ENCODE results near the gene APRT.
"Not testable (repeated sequence)": the region's sequence is repeated elsewhere in the genome, so short reads cannot be mapped to it uniquely, and the experiment has no call there.

APRT gene

DNA sequence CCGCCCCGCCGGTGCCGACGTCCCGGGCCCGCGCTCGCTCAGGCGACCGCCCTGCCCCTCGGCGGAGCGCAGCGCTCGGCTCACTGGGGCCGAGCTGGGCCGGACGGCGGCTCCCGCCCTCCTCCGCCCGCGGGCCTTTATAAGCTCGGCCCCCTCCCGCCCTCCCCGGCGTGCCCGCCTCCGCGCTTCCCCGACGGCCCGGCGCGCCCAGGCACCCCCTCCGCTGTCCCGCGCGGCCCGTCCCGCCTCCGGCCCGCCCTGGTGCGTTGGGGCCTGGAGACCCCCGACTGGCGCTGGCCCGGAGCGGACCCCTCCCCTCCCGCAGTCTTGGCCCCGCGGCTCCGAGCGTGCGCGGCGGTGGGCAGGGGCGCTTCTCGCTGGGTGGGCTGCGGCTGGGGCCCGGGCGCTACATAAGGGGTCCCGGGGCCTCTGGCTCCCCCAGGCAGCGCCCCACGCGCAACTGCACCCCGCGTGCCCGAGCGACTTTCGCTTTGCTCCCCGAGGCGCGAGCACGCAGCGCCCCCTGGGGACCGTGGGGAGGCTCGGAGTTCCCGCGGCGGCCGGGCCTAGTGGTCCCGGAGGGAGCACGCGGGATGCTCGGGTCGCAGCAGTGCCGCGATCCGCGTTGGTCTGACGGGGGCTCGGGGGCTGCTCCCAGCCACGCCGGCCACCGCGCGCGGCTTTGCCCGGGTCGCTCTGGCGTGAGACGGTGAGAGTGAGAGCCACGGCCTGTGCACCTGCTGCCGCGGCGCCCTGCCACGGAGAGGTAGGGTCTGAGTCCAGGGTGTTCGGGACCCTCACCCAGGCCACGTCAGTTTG, 26.4 kb downstream of the APRT start, which contains the start of gene PIEZO1:
Gene PIEZO1 (minus strand): TSS at position 115 of the 819 bp plus-strand sequence. CDS start 256 bp downstream, outside the sequence.
- no peak for FAIRE-seq

DNA sequence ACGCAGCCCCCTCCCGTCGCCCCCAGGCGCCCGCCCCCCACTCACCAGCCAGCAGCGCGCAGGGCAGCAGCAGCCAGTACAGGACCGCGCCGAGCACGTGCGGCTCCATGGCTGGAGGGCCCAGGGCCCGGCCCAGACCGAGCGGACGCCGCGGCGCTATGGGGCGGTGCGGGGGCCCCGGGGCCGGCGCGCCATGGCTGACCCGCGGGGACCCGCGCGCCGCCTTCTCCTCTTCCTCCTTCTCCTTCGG, 26.9 kb downstream of the APRT start:
- no peak for FAIRE-seq

DNA sequence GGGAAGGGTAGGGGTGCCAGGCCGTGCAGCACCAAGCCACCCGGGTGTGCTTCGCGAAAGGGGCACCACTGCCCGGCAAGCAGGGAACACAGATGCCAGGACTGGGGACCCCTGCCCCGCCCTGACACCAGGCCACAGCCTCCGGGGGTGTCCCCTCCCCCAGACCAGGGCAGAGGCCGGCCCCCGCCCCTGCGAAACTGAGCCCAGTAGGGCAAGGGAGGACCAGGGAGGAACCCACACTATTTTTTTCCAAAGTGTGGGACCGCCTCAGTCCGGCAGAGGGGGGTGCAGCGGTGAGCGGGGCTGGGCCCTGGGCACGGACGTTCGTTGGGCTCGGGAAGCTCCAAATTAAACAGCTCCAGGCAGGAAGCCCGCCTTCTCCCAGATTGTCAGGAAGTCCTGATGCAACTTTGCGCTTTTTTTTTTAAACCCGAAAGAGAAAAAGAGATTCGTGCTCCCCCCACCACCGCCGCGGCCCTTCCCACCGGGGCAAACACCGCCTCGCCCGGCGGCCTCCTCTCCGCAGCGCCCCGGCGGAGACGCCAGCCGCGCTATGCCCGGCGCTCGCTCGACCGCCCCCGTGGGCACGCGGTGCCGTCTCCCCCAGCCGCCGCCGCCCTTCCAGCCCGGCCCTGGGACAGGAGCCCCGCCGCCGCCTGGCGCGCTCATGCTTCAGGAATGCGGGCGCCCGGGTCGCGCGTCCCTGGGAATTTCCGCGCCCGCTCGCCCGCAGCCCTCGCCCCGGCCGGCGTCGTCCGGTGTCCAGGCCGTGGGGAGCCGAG, 27.5 kb downstream of the APRT start:
- FAIRE-seq: no peak

DNA sequence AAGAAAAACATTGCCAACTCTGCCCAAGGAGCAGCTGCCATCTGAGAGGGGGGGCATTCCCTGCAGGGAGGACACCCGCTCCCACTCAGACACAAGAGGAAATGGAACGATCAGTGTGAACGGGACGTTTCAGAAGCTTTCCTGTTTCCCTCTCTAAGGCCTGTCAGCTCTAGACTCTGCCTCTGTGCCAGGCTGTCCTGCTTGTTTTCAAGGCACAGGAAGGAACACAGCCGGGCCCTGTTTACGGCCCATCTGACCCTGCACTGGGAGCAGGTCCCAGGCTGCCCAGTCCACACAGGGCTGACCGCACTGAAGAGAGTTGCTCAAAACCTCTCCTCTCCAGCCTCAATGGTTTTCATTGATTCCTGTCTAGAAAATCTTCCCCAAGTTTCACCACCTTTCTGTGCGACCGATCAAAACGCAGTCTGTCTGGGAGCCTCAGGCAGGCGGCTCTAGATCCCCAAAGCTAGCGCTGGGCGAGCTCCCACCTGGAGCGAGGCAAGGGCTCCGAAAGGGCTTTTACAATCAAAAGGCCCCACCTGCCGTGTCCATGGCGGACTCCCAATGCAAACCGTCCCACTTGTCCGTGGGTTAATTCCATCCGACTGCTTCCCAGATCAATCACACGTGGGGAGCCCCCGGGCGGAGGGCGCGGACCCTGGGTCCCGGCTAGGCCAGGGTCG, 28.2 kb downstream of the APRT start:
- FAIRE-seq: no peak

DNA sequence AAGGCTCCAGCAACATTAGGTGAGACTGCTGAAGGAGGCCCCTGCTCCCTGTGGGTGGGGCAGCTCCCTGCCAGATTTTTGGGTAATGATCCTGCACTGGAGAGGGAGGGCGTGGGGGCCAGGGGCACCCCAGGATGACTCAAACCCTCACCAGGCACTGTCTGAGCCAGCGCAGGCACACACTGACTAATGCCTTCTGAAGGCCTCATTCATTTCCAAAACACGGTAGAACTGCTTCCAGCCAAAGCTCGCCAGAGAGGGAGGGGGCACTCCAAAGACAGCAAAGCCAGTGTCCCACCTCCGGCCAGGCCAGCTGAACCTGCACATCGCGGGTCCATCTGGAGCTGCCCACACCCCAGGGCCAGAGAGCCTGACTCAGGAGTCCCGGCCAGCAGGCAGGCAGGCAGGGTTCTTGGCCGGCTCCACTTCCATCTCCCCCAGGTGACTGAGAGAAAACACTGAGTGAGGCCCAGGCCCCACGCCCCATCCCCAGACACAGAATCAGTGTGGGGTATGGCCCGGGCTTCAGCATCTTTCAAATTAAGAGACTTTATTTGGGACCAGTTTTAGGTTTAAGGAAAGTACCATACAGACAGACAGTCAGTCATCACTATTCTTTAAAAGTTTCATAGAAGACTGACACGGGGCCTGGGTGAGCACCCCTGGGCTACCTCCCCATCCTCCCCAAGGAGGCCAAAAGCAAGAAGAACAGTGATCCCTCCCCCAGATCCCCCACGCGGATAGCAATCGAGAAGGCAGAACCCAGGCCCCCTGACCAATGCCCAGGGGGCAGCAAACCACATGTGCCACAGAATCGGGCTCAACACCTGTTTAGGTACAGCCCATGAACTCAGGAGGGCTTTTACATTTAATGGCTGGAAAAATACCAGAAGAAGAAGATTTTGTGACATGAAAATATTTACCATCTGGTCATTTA, 29.0 kb downstream of the APRT start:
- FAIRE-seq: no peak

DNA sequence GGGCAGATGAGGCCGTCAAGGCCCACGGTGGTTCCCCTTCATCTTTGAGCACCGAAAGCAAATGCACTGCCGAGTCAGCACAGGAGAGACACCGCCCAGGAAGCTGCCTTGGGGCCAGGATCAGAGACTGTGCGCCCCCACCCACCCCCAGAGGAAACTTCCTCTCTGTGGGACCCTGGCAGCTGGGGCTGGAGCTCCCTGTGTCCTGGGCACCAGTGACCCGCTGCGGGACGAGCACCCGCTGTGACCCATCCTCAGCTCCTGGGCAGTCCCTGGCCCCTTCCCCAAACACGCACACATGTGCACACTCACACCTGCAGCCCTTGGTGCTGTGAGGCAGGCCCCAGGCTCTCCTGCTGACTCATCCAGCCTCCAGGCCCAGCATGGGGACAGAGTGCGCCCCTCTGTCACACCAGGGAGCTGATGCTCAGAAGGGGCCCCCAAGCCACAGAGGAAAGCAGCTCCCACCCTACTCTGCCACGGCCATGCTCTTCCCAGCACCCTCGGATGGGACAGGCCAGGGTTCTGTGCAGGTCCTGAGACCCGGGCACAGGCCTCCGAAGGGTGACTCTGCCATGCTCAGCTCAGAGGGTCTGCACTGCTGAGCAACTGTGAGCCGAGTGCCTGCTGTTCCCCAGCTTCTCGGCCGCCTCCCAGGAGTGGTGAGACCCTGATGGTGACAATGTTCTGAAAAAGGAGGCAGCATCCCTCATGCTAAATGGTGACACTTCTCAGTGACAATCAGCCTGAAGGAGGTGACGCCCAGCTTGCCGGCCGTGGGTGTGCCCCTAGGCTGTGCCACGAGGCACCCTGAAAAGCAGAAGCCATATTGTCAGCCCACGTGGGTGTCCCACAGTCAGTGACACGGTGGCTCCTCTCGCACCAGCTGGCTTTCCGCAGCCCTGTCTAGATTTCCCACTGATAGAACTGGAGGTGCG, 30.3 kb downstream of the APRT start:
- FAIRE-seq: no peak

DNA sequence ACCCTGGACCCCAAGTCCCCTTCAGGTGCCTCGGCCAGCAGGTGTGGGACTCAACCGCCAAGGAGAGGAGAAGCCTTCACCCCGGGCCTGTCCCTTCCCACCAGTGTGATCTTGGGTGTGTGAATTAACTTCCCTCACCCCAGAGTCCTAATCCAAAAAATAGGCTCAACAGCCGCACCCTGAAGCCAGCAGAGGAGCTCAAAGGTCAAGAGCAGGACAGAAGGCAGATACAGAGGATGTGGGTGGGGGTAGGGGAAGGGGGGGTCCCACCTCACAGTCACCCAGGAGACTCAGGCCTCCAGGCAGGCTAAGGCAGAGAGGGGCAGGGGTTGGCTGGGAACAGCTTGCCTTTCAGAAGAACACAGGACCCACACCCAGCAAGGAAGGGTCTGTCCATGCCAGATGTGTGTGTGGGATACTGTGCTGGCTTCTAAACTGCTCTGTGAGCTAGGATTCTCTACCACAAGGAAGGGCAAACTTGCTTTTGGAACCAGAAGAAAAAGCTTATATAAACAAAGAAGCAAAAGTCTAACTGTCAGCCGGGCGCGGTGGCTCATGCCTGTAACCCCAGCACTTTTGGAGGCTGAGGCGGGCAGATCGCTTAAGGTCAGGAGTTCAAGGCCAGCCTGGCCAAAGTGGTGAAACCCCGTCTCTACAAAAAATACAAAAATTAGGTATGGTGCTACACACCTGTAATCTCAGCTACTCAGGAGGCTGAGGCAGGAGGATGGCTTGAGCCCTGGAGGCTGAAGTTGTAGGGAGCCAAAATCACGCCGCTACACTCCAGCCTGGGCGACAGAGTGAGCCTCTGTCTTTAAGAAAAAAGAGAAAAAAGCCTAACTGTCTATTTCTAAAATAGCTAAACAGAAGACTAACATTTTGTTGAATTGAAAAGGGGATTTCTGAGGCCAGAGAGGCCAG, 31.3 kb downstream of the APRT start:
- FAIRE-seq: no peak

DNA sequence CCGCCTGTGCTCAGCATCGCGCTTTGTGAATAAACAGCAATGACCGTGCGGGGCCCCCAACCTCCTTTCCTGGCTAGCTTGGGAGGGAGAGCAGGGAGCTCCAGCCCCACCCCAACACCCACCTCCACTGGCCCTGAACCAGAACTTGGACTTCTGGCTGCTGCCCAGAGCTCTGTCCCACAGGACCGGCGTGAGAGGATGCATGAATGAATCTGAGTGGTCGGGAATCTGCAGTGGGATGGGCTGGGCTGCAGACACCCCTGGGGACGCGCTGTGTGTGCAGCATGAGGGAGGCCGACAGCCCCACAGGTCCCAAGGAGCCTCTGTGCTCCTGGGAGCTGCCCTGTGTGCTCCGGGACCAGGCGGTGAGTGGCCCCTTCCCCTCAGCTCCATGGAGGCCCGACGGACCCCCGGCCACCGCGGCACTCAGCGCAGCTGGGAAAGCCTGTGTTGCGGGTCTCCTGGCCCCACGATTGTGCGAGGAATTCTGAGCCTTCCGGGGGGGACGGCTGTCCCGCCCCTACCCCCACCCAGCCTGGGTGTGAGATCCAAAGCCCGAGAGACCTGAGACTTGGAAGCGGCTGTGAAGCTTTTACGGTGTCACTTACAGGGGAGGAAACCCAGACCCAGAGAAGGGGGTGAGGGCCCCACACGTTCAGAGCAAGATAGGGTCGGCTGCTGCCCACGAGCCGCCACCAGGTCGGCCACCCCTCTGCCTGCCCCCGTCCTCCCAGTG, 32.2 kb downstream of the APRT start:
- no peak for FAIRE-seq

DNA sequence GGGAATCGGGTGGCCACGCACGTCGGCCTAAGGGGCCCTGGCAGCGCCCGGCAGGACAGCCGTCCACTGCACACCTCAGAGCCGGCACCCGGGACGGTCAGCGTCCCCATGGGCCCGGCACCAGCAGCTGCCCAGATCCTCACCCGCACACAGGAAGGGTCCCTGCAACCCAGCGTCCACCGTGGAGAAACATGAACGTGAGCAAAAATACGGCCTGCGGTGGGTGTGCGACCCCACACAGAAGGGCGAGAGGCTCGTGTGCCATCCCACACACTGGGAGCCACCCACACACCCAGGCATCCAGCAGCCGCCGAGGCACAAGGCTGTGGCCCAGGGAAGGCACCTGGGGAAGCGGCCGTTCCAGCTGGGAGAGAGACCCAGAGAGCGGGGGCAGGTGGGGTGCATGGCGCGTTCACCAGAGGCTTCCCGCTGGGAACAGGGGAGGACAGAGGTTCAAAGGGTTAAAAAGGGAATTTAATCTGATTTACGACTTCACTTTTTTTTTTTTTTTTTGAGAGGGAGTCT, 33.1 kb downstream of the APRT start:
- FAIRE-seq: no peak

DNA sequence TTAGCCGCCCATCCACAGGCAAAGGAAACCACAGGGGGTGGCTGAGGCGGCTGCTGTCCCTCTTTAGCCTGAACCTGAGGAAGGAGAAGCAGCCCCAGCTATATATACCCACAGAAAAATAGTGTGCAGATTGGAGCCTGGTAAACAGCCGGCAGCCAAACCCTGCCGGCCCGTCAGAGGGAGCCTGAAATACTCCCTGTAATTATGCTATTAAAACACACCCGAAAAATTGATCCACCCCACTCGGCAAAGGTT, 33.5 kb downstream of the APRT start:
- FAIRE-seq: no peak

DNA sequence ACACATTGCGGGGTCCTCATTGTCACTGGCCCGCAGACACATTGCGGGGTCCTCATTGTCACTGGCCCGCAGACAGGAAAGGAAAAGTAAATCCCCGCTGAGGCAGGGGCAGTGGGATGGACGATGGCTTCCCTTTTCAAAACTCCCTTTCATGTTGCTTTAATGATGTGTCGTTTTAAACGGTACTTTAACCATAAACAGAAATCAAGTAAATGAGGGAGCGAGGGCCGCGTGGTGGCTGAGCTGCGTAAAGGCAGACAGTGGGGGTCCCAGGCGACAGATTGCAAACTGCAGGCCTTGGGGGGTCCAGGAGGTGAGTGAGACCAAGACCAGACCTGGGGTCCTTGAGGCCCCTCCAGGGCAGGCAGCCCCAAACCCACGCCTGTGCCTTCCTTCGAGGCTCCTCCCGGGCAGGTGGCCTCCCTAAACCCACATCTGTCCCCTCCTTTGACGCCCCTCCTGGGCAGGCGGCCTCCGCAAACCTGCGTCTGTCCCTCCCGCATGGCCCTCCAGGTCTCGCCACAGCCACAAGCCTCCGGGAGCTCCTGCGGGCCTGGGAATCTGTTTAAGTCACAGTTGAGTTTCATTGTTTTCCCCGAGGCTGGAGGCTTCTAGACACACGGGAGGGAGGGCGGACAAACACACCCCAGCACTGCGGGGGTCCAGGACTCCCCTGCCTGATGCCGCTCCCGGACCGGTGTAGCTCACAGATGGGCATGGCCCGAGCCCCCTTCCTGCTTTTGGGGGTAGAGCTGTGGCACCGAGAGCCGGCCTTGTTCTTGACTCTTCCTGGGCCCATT, 34.1 kb downstream of the APRT start:
- no peak for FAIRE-seq

DNA sequence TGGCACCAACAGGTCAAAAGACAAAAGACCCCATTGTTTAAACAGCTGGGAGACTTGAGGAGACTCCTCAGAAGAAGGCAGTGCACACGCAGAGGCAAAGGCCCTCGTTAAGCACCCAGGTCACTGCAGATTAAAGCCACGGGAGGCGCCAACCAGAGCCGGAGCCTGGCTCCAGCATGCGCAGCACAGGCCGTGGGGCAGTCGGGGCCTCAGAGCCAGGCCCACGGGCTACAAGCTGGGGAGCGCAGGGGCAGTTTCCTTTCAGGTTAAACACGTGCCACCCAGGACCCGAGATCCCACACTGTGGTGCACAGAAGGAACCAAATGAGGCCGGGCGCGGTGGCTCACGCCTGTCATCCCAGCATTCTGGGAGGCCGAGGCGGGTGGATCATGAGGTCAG, 35.9 kb downstream of the APRT start:
- no peak for FAIRE-seq

DNA sequence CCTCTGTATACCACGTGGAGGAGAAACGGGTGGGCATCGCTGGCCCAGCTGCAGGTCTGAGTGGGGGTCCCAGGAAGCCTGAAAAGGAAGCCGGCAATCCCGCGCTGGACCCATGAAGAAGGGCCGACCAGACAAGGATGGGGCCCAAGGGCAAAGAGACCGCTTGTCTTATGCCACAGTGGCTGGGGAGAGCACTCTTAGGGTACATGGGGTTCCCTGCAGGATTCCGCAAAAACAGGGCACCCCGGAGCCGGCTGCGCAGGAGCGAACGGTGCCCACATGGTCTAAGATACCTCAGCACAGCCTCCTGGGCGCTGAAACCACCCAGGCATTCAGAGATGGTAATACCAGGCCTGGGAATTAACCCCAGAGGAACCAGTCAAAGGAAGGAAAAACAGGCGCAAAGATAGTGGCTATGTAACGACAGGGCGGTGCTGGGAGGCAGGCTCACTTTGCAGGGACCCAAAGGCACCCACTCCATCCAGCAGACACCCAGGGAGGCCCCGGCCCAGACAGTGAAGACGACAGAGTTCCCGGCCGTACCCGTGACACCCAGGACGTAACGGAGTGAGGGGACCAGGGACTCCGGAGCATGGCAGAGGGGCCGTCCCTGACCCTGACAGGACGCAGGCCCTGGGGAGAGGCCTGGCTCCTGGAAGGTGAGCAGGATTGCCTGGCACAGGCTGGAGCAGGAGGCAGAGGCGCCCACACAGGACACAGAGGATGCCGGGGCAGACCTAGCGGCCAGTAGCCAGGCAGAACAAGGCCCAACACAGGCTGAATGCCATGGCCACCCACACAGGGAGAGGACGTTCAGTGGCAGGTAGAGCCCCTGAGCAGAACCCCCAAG, 37.0 kb downstream of the APRT start:
- FAIRE-seq: no peak

DNA sequence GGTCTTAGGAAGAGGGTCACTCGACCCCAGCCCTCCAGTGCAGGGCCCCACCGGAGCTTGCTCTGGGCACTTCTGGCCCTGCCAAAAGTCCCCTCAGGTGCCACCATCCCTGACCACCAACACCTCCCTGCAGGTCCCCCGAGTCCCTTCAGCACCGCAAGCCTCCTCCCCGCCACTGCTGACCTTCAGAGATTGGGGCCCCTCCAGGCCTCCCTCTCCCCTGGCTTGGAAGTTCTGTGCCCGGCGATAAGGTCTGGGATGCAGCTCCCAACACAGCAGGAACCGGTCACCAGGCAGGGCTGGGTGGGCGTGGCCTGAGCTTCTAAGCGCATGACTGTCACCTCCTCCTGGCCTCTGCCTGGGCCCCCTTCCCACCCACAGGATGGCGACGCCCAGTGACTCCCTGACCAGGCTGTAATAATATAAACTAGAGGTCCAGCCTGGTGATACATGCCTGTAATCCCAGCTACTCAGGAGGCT, 37.9 kb downstream of the APRT start:
- no peak for FAIRE-seq

DNA sequence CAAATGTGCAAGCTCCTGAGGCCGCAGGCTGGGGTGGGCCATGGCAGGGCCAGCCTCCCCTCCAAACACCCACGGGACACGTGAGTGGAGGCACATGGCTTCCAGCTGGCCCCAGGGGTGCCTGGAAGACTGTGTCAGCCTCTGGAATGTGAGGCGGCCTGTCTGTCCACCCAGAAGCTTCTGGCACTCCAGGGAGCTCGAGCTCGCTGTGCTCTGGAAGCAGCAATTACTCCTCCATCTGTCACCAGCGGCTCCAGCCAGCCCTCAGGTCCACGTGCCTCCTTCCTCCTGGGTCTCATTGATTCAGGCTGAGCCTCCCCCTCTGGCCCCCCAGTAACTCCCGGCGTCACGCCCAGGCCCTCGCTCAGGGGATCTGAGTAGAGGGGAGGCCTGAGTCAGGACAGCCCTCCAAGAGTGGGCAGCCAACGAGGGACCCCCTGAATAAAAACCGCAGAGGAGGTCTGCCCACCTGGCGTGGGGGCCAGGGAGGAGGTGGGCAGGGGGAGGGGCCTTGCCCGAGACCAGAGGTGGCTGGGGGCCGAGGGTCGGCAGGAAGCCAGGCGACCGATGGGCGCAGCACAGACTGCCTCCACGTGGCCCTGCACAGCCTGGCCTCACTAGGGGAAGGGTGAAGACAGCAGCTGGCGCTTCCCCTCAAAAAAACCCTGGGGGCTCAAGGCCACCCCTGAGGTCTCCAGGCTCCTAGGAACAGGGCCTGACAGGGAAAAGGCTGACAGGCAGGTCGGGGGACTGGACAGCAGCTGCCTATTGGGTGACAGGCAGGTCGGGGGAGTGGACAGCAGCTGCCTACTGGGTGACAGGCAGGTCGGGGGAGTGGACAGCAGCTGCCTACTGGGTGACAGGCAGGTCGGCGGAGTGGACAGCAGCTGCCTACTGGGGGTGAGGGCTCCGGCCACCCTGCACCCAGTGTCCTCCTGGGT, 38.6 kb downstream of the APRT start:
- FAIRE-seq: no peak

DNA sequence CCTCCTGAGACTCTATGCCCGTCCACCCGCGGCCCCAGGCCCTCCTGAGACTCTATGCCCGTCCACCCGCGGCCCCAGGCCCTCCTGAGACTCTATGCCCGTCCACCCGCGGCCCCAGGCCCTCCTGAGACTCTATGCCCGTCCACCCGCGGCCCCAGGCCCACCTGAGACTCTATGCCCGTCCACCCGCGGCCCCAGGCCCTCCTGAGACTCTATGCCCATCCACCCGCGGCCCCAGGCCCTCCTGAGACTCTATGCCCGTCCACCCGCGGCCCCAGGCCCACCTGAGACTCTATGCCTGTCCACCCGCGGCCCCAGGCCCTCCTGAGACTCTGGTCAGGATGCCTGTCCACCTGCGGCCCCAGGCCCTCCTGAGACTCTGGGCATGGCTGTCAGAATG, 39.9 kb downstream of the APRT start:
- FAIRE-seq: not testable (repeated sequence)

Data from TTC549 (cell line).